ENCODE data around the gene CALHM1. TPM values are rescaled to one million over a fixed set of nuclear protein-coding genes. Genes with fewer than 3 reads are reported as not detected.

Gene CALHM1
- total RNA-seq, 4 donors from 2014 or later: not detected

- DNase-seq (ENCODE audit: low spot score in 2 of 2): no peak
- peaks cover 0 to 3% (median 0%) of the 10 kb centered on the region in 3 donors for H3K36me3 ChIP-seq
- WGBS, 2 donors: 78 to 79% methylated on average over 7 of the region's 7 CpGs
These were observed 8.7 kb upstream of the CALHM1 start for GRCh38 chr10:103467406-103467805.

DNA sequence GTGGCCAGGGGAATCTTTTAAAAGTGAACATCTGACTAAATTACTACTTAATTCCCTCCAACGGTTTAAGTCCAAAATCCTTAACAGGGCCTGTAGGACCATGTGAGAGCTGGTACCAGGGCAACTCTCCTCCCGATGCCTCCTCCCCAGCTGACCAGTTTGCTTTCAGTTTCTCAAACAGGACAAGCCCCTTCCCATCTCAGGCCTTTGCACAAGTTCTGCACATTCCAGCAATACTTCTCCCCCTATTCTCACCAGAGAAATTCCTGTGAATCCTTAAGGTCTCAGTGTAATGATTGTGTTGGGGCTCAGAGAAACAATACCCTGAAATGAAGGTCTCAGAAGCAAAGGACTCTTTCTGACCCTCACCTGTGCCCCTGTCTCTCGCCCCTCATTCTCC is 8.0 kb upstream of the CALHM1 start:
- Histone ChIP-seq H3K9me3 (no peaks in the 10 kb centered on the region), H3K4me1 (peaks cover 0 to 11% (median 0%) of the 10 kb centered on the region in 4 donors), H3K4me3 (no peak overlapping the region), H3K27ac (no peak overlapping the region), H3K36me3 (peaks cover 0 to 3% (median 0%) of the 10 kb centered on the region in 3 donors), H3K27me3 (no peaks in the 10 kb centered on the region)
- no peak for DNase-seq (ENCODE audit: low spot score in 2 of 2)
- WGBS, 2 donors: 66 to 69% methylated on average over 3 of the region's 3 CpGs
- TF ChIP-seq EP300 (IDR thresholded peaks at IDR 0.05) (no peak), POLR2A (IDR thresholded peaks at IDR 0.05) (no peak)
- TF ChIP-seq, protein P1, sequence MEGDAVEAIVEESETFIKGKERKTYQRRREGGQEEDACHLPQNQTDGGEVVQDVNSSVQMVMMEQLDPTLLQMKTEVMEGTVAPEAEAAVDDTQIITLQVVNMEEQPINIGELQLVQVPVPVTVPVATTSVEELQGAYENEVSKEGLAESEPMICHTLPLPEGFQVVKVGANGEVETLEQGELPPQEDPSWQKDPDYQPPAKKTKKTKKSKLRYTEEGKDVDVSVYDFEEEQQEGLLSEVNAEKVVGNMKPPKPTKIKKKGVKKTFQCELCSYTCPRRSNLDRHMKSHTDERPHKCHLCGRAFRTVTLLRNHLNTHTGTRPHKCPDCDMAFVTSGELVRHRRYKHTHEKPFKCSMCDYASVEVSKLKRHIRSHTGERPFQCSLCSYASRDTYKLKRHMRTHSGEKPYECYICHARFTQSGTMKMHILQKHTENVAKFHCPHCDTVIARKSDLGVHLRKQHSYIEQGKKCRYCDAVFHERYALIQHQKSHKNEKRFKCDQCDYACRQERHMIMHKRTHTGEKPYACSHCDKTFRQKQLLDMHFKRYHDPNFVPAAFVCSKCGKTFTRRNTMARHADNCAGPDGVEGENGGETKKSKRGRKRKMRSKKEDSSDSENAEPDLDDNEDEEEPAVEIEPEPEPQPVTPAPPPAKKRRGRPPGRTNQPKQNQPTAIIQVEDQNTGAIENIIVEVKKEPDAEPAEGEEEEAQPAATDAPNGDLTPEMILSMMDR (IDR thresholded peaks at IDR 0.05): no peak

More at GRCh38 chr10:103467406-103467805, 8.7 kb upstream of the CALHM1 start:
- Histone ChIP-seq H3K27ac (no peak overlapping the region), H3K27me3 (no peaks in the 10 kb centered on the region), H3K4me3 (no peak overlapping the region), H3K4me1 (peaks cover 0 to 12% (median 0%) of the 10 kb centered on the region in 4 donors), H3K9me3 (no peaks in the 10 kb centered on the region)
- TF ChIP-seq EP300 (IDR thresholded peaks at IDR 0.05) (no peak), POLR2A (IDR thresholded peaks at IDR 0.05) (no peak)
- TF ChIP-seq, protein P1 (IDR thresholded peaks at IDR 0.05): no peak

- TF ChIP-seq POLR2A (IDR thresholded peaks at IDR 0.05) (no peak), EP300 (IDR thresholded peaks at IDR 0.05) (no peak)
- TF ChIP-seq, protein P1 (IDR thresholded peaks at IDR 0.05): no peak
- H3K9me3 ChIP-seq: no peaks in the 10 kb centered on the region
- DNase-seq (ENCODE audit: low spot score in 2 of 2): no peak
- WGBS, 2 donors: 83 to 87% methylated on average over 14 of the region's 14 CpGs
- no peak overlapping the region for H3K27ac ChIP-seq
- no peak overlapping the region for H3K4me3 ChIP-seq
- peaks cover 0 to under 1% (median 0%) of the 10 kb centered on the region in 4 donors for H3K4me1 ChIP-seq
- no peaks in the 10 kb centered on the region for H3K27me3 ChIP-seq
- peaks cover 0 to 3% (median 0%) of the 10 kb centered on the region in 3 donors for H3K36me3 ChIP-seq
These were observed 6.9 kb upstream of the CALHM1 start for GRCh38 chr10:103465411-103466179.

- Histone ChIP-seq H3K27ac (no peak overlapping the region), H3K4me1 (no peaks in the 10 kb centered on the region), H3K27me3 (no peaks in the 10 kb centered on the region), H3K4me3 (no peak overlapping the region), H3K36me3 (peaks cover 0 to 3% (median 0%) of the 10 kb centered on the region in 3 donors), H3K9me3 (no peaks in the 10 kb centered on the region)
- TF ChIP-seq EP300 (IDR thresholded peaks at IDR 0.05): no peak
- TF ChIP-seq, protein P1 (IDR thresholded peaks at IDR 0.05): no peak
- WGBS, 2 donors: 62 to 63% methylated on average over 4 of the region's 4 CpGs
- no peak for DNase-seq (ENCODE audit: low spot score in 2 of 2)
These were observed 4.8 kb upstream of the CALHM1 start for GRCh38 chr10:103463499-103463898.

DNA sequence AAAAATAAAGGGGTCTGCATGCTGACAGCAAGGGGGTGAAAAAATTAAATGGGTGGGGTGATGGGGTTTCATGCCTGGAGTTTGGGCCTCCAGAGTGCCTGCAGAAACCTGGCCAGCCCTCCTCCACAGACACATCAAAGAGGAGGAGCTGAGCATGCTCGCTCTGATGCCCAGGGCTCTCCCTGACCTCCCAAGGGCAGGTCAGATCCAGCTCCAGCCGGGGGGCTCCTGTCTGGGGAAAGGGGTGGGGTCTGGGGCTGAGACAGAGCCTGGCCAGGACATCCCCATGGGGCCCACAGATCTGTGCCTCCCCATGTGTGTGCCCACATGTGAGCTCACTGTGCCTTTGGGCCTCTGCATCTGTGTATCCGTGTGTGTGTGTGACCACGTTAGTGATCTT is 915 bp upstream of the CALHM1 start:
- Histone ChIP-seq H3K27me3 (no peaks in the 10 kb centered on the region), H3K27ac (no peak overlapping the region), H3K4me1 (no peaks in the 10 kb centered on the region), H3K4me3 (no peak overlapping the region), H3K9me3 (no peaks in the 10 kb centered on the region), H3K36me3 (peaks cover 0 to 3% (median 0%) of the 10 kb centered on the region in 3 donors)
- no peak for DNase-seq (ENCODE audit: low spot score in 2 of 2)
- WGBS, 2 donors: 27 to 50% methylated on average over 2 to 4 of the region's 4 CpGs
- TF ChIP-seq POLR2A (IDR thresholded peaks at IDR 0.05): no peak
- no peak for TF ChIP-seq EP300 (IDR thresholded peaks at IDR 0.05)
- TF ChIP-seq, protein P1 (IDR thresholded peaks at IDR 0.05): no peak
